GM23338 (cell line): ENCODE results near the gene DCST1. TPM values are rescaled to one million over a fixed set of nuclear protein-coding genes. Genes with fewer than 3 reads are reported as not detected.

Experiments
- ATAC-seq: fragments of 200-7000 bp; cut with Tn5 transposase; 3 replicates; pipeline ENCODE4 v1.9.1; 2020
- DNase-seq: peaks from one replicate; pipeline ENCODE4 v3.0.0-alpha.2; 2015; ENCODE audit warnings: low spot score
- H2AFZ ChIP-seq: fragments of 200-600 bp; sonication (generic); 2 replicates; pipeline ENCODE4 v1.8.0; 2016; ENCODE audit warnings: antibody characterized with exemption, mild to moderate bottlenecking, moderate library complexity
- H3F3A ChIP-seq: fragments of 200-600 bp; sonication (generic); replicated peaks from 2 replicates; pipeline ENCODE4 v1.8.0; 2017; ENCODE audit warnings: antibody characterized with exemption, mixed run types, low read depth
- H3K27ac ChIP-seq: fragments of 200-600 bp; sonication (generic); 2 replicates; pipeline ENCODE4 v1.6.1; 2016; ENCODE audit warnings: low read depth
- H3K27me3 ChIP-seq: fragments of 200-600 bp; sonication (generic); 2 replicates; pipeline ENCODE4 v1.8.0; 2016; ENCODE audit warnings: mild to moderate bottlenecking, mixed run types, moderate library complexity; ENCODE audit not compliant: insufficient read depth
- H3K36me3 ChIP-seq: fragments of 200-600 bp; sonication (generic); 2 replicates; pipeline ENCODE4 v1.8.0; 2016; ENCODE audit warnings: mild to moderate bottlenecking; ENCODE audit not compliant: insufficient read depth
- H3K4me1 ChIP-seq: fragments of 200-600 bp; sonication (generic); 2 replicates; pipeline ENCODE4 v1.8.0; 2016; ENCODE audit warnings: mild to moderate bottlenecking, moderate library complexity; ENCODE audit not compliant: insufficient read depth
- H3K4me2 ChIP-seq: fragments of 200-600 bp; sonication (generic); 2 replicates; pipeline ENCODE4 v1.7.1; 2017; ENCODE audit warnings: mixed run types
- H3K4me3 ChIP-seq: fragments of 200-600 bp; sonication (generic); 2 replicates; pipeline ENCODE4 v1.6.1; 2016; ENCODE audit warnings: mixed run types
- H3K79me2 ChIP-seq: fragments of 200-600 bp; sonication (generic); replicated peaks from 2 replicates; pipeline ENCODE4 v1.8.0; 2017; ENCODE audit warnings: mild to moderate bottlenecking; ENCODE audit not compliant: insufficient read depth
- H3K9me2 ChIP-seq: fragments of 200-600 bp; sonication (generic); 2 replicates; pipeline ENCODE4 v1.8.0; 2017; ENCODE audit not compliant: insufficient read depth
- H4K20me1 ChIP-seq: fragments of 200-600 bp; sonication (generic); replicated peaks from 2 replicates; pipeline ENCODE4 v1.8.0; 2017; ENCODE audit warnings: mild to moderate bottlenecking; ENCODE audit not compliant: insufficient read depth
- H3K27ac Mint-ChIP-seq: 2 replicates; pipeline ENCODE4 v1.8.0; 2020; ENCODE audit warnings: inconsistent platforms, mild to moderate bottlenecking, moderate library complexity, mixed read lengths
- H3K27me3 Mint-ChIP-seq: 3 replicates; pipeline ENCODE4 v1.8.0; 2022; ENCODE audit warnings: low read depth, mild to moderate bottlenecking, moderate library complexity, mixed read lengths, inconsistent platforms; ENCODE audit not compliant: insufficient read depth, poor library complexity
- H3K36me3 Mint-ChIP-seq: 3 replicates; pipeline ENCODE4 v1.8.0; 2021; ENCODE audit warnings: low read depth, mild to moderate bottlenecking, inconsistent platforms, moderate library complexity, mixed read lengths
- H3K4me1 Mint-ChIP-seq: 3 replicates; pipeline ENCODE4 v1.8.0; 2020; ENCODE audit warnings: mild to moderate bottlenecking, inconsistent platforms, mixed read lengths
- H3K4me3 Mint-ChIP-seq: 3 replicates; pipeline ENCODE4 v1.8.0; 2021; ENCODE audit warnings: moderate library complexity, mild to moderate bottlenecking, inconsistent platforms, mixed read lengths
- H3K9me3 Mint-ChIP-seq: 3 replicates; pipeline ENCODE4 v1.8.0; 2020; ENCODE audit warnings: moderate library complexity, mild to moderate bottlenecking, inconsistent platforms, mixed read lengths
- CREB1 ChIP-seq: fragments of 250-450 bp; sonication (Bioruptor Pico); IDR thresholded peaks from 2 replicates; pipeline ENCODE4 v1.5.0; 2020; ENCODE audit warnings: low read depth, mild to moderate bottlenecking, moderate library complexity
- CTCF ChIP-seq, 2 experiments: fragments of 200-600 bp in 1 of 2; sonication (generic) in 1 of 2; conservative IDR thresholded peaks; 2 replicates each; pipeline versions ENCODE4 v1.5.1 to v1.6.1; 2016 to 2017; ENCODE audit warnings: antibody characterized with exemption in 2 of 2, low read depth in 2 of 2, mild to moderate bottlenecking in 2 of 2, moderate library complexity in 1 of 2
- ETS1 ChIP-seq: IDR thresholded peaks from 2 replicates; pipeline ENCODE4 v1.6.1; 2016; ENCODE audit warnings: antibody characterized with exemption
- EZH2phosphoT487 ChIP-seq: fragments of 200-600 bp; sonication (generic); IDR thresholded peaks from one replicate; pipeline ENCODE4 v1.8.1; 2018; ENCODE audit warnings: antibody characterized with exemption; ENCODE audit not compliant: unreplicated experiment
- JUNB ChIP-seq: IDR thresholded peaks from one replicate; pipeline ENCODE4 v1.6.1; 2016; ENCODE audit warnings: antibody characterized with exemption; ENCODE audit not compliant: unreplicated experiment
- POLR2AphosphoS5 ChIP-seq: IDR thresholded peaks from 2 replicates; pipeline ENCODE4 v1.6.1; 2016; ENCODE audit warnings: antibody characterized with exemption, low read depth
- STAT1 ChIP-seq: IDR thresholded peaks from one replicate; pipeline ENCODE4 v1.6.1; 2016; ENCODE audit warnings: antibody characterized with exemption; ENCODE audit not compliant: unreplicated experiment
- ZNF462 ChIP-seq: fragments of 250-450 bp; sonication (Bioruptor Pico); IDR thresholded peaks from 2 replicates; pipeline ENCODE4 v1.5.0; 2020; ENCODE audit warnings: mild to moderate bottlenecking, moderate library complexity
- polyA plus RNA-seq: library from polyadenylated mRNA; unstranded; fragments of >200 nt; fragmentation: Nextera tagmentation; extraction: Ambion mirVana; gene quantifications from 2 replicates; pipeline ENCODE4 v1.2.1, GENCODE V29; 2016
- total RNA-seq: library from RNA; depleted of rRNA; stranded (reverse); fragments of >200 nt; shearing (Covaris generic); gene quantifications from 2 replicates; pipeline ENCODE4 v1.2.3, GENCODE V29; 2014

Gene DCST1
- total and polyA plus RNA-seq, 2 experiments from 2014 or later = not detected

- Histone ChIP-seq H3F3A (0 out of 2 replicates have a peak, but pooled peaks cover 3% of the 10 kb centered on the region), H2AFZ (no peak overlapping the region), H3K27me3 (no peaks in the 10 kb centered on the region), H3K79me2 (peaks cover 9% of the 10 kb centered on the region), H3K36me3 (no peaks in the 10 kb centered on the region), H3K4me2 (no peak overlapping the region), H3K27ac (no peak overlapping the region), H4K20me1 (peaks cover 6% of the 10 kb centered on the region), H3K9me2 (no peaks in the 10 kb centered on the region), H3K4me3 (no peak overlapping the region), H3K4me1 (peaks cover 41% of the 10 kb centered on the region)
- TF ChIP-seq CTCF (conservative IDR thresholded peaks at IDR 0.05; ENCODE audit: low read depth in 2 of 2) (no peak), ETS1 (no peak), ZNF462 (CRISPR knock-in tag) (no peak), EZH2phosphoT487 (no peak), STAT1 (no peak), JUNB (no peak), POLR2AphosphoS5 (no peak), CREB1 (no peak)
- Mint-ChIP-seq H3K9me3 (no peaks in the 10 kb centered on the region), H3K4me1 (peaks cover 61% of the 10 kb centered on the region), H3K4me3 (no peak overlapping the region), H3K27me3 (peaks cover 24% of the 10 kb centered on the region), H3K27ac (no peak overlapping the region), H3K36me3 (peaks cover 34% of the 10 kb centered on the region)
- ATAC-seq (no peak), DNase-seq (no peak)
Observed at GRCh38 chr1:155014709-155015508, 18.7 kb upstream of the DCST1 start.
